PC-9 (cell line): ENCODE measurements around the gene TRMT13.

Source experiments
- CTCF ChIP-seq: fragments of 200-600 bp; sonication (generic); conservative IDR thresholded peaks from 2 replicates; pipeline ENCODE4 v1.6.1; 2017; ENCODE audit warnings: mixed run types, antibody characterized with exemption, mild to moderate bottlenecking, moderate library complexity
- EZH2 ChIP-seq: fragments of 200-600 bp; sonication (generic); IDR thresholded peaks from 2 replicates; pipeline ENCODE4 v1.8.0; 2017; ENCODE audit warnings: antibody characterized with exemption, low read depth

GRCh38 chr1:100145116-100145515 lies 12.2 kb downstream of the TRMT13 start:
- no peak for TF ChIP-seq CTCF
- no peak for TF ChIP-seq EZH2
